ENCODE data around the gene GATAD2B.
"Not testable (repeated sequence)": the region's sequence is repeated elsewhere in the genome, so short reads cannot be mapped to it uniquely, and the experiment has no call there.

GATAD2B gene

DNA sequence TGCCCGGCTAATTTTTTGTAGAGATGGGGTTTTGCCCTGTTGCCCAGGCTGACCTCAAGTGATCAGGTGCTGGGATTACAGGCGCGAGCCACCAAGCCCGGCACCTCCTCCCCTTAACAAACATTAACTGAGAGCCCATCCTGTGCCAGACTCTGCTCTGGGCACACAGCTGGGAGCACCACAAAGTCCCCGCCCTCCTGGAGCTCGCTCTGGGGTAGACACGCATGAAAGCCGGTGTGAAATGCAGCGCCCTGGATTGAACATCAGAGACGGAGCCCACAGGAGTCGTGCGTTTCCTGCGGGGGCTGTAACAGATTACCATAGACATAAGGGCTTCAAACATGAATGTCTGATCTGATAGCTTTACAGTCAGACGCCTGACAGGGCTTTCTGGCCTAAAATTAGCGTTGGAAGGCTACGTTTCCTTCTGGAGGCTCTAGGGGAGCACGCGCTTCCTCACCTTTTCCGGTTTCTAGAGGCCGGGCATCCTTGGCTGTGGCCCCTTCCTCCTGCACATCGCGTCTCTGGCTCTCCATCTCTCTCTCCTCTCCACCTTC lies 133.2 kb downstream of the GATAD2B start:
- no peak overlapping the region for H3K4me3 ChIP-seq (ENCODE audit: low read depth, low read length)
- TF ChIP-seq CTCF (IDR thresholded peaks at IDR 0.05; ENCODE audit: low read depth, low read length) = no peak
- DNase-seq = no peak

DNA sequence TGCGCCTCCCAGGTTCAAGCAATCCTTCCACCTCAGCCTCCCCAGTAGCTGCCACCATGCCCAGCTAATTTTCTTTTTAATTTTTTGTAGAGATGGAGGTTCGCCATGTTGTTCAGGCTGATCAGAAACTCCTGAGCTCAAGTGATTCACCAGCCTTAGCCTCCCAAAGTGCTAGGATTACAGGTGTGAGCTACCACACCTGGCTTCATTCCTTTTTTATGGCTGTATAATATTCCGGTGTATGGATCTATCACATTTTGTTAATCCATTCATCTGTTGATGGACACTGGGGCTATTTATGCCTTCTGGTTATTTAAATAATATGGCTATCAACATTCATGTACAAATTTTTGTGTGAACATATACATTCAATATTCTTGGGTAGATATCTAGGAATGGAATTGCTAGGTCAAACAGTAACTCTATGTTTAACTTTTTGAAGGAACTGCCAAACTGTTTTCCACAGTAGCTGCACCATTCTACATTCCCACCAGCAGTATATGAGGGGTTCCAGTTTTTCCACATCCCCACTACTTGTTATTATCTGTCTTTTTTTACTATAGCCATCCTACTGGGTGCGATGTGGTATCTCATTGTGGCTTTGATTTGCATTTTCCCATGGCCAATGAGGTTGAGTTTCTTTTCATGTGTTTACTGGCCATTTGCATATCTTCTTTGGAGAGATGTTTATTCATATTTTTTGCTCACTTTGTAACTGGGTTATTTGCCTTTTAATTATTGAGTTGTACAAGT lies 136.6 kb downstream of the GATAD2B start:
- no peak for TF ChIP-seq CTCF (IDR thresholded peaks at IDR 0.05; ENCODE audit: low read depth, low read length)
- no peaks in the 10 kb centered on the region for H3K4me1 ChIP-seq
- no peaks in the 10 kb centered on the region for H3K27me3 ChIP-seq
- no peaks in the 10 kb centered on the region for H3K36me3 ChIP-seq
- no peak overlapping the region for H3K4me3 ChIP-seq (ENCODE audit: low read depth, low read length)
- no peak for DNase-seq
- no peaks in the 10 kb centered on the region for H3K9me3 ChIP-seq

More for the DNA sequence above, 133.2 kb downstream of the GATAD2B start:
- H3K9me3 ChIP-seq = no peaks in the 10 kb centered on the region
- H3K27me3 ChIP-seq = no peaks in the 10 kb centered on the region
- H3K36me3 ChIP-seq = no peaks in the 10 kb centered on the region
- H3K4me1 ChIP-seq = no peaks in the 10 kb centered on the region

- no peaks in the 10 kb centered on the region for H3K27me3 ChIP-seq
- no peaks in the 10 kb centered on the region for H3K4me1 ChIP-seq
- H3K4me3 ChIP-seq (ENCODE audit: low read depth, low read length) = peak overlapping the region; percentile 75
- no peaks in the 10 kb centered on the region for H3K9me3 ChIP-seq
- no peak for TF ChIP-seq CTCF (IDR thresholded peaks at IDR 0.05; ENCODE audit: low read depth, low read length)
- H3K36me3 ChIP-seq = no peaks in the 10 kb centered on the region
- peak; percentile 95 for DNase-seq
Observed at GRCh38 chr1:153783233-153784190, 139.3 kb downstream of the GATAD2B start.

GRCh38 chr1:153782648-153783047 lies 140.1 kb downstream of the GATAD2B start:
- not testable (repeated sequence) for H3K4me1 ChIP-seq, H3K9me3 ChIP-seq, H3K36me3 ChIP-seq, DNase-seq, H3K27me3 ChIP-seq
- H3K4me3 ChIP-seq (ENCODE audit: low read depth, low read length) = peak overlapping the region; percentile 75

DNA sequence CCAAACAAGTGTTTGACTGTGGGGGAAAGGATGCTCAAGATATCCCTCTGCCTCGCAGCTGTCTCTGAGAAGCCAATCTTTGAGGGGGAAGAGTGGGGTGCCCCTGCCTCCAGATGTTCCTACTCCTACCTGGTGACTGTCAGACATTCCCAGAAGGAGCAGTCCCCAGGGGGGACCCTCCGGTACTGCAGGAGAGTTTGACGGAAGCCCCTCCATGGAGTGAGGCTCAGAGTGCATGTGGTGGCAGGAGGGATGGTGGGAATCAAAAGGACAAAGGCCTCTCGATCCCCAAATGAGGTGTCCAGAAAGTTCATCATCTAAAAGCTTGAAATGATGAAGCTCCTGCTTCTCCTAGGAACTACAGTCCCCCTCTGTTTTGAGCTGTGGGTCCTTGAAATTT lies 142.2 kb downstream of the GATAD2B start:
- Histone ChIP-seq H3K27me3 (no peaks in the 10 kb centered on the region), H3K9me3 (no peaks in the 10 kb centered on the region), H3K4me1 (no peaks in the 10 kb centered on the region), H3K36me3 (no peaks in the 10 kb centered on the region), H3K4me3 (ENCODE audit: low read depth, low read length) (no peak overlapping the region)
- TF ChIP-seq CTCF (IDR thresholded peaks at IDR 0.05; ENCODE audit: low read depth, low read length) = no peak
- no peak for DNase-seq

DNA sequence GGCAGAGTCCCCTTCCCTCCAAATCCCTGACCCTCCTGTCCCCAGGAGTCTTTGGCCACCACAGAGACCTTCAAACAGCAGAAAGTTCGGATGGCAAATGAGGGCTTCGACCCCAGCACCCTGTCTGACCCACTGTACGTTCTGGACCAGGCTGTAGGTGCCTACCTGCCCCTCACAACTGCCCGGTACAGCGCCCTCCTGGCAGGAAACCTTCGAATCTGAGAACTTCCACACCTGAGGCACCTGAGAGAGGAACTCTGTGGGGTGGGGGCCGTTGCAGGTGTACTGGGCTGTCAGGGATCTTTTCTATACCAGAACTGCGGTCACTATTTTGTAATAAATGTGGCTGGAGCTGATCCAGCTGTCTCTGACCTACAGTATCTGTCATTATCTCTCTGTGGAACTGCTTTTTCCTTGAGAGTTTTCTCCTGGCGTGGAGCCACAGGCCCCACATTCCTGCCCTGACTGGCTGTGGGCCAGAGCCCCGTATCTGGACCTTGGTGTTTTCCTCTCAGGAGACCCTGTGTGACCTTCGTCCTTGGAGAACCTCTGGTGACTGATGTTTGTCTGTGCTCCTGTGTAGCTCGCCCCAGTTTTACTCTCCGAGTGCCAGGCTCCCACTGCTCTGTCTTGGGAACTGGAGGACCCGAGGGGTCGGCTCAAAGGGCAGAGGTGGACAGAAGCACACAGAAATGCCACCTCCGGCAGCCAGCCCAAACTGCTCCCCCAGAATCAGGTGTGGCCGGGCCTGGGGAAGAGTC lies 142.8 kb downstream of the GATAD2B start:
- Histone ChIP-seq H3K27me3 (no peaks in the 10 kb centered on the region), H3K36me3 (no peaks in the 10 kb centered on the region), H3K4me3 (ENCODE audit: low read depth, low read length) (no peak overlapping the region), H3K4me1 (no peaks in the 10 kb centered on the region), H3K9me3 (no peaks in the 10 kb centered on the region)
- DNase-seq = no peak
- TF ChIP-seq CTCF (IDR thresholded peaks at IDR 0.05; ENCODE audit: low read depth, low read length) = no peak
